GM19452 (cell line): ENCODE results near the gene HSPA6.
"Not testable (repeated sequence)": the region's sequence is repeated elsewhere in the genome, so short reads cannot be mapped to it uniquely, and the experiment has no call there.

Experiments
- ATAC-seq: cut with Tn5 transposase; IDR thresholded peaks from one replicate; pipeline ENCODE4 v1.9.1; 2021; ENCODE audit not compliant: unreplicated experiment

The HSPA6 gene

GRCh38 chr1:161502641-161503393, 21.5 kb upstream of the HSPA6 start:
- no peak for ATAC-seq

- no peak for ATAC-seq
These were observed 21.0 kb upstream of the HSPA6 start for GRCh38 chr1:161503394-161503748.

GRCh38 chr1:161505686-161506085, 18.7 kb upstream of the HSPA6 start:
- ATAC-seq, result no peak

GRCh38 chr1:161506336-161507223, 17.8 kb upstream of the HSPA6 start:
- no peak for ATAC-seq

GRCh38 chr1:161510477-161510876, 13.9 kb upstream of the HSPA6 start:
- ATAC-seq, result no peak

GRCh38 chr1:161511018-161511755, 13.2 kb upstream of the HSPA6 start:
- no peak for ATAC-seq

- ATAC-seq, result no peak
These were observed 12.6 kb upstream of the HSPA6 start for GRCh38 chr1:161511756-161512060.

GRCh38 chr1:161512636-161513447, 11.5 kb upstream of the HSPA6 start:
- ATAC-seq, result not testable (repeated sequence)

GRCh38 chr1:161513448-161513780, 10.9 kb upstream of the HSPA6 start:
- ATAC-seq, result not testable (repeated sequence)

GRCh38 chr1:161513953-161514352, 10.4 kb upstream of the HSPA6 start:
- ATAC-seq, result not testable (repeated sequence)

- peak; percentile 4 for ATAC-seq
These were observed 1.1 kb upstream of the HSPA6 start for GRCh38 chr1:161523041-161523816.

- peak; percentile 6 for ATAC-seq
These were observed 477 bp downstream of the HSPA6 start for GRCh38 chr1:161524742-161525291.

GRCh38 chr1:161525321-161525720, 981 bp downstream of the HSPA6 start:
- not testable (repeated sequence) for ATAC-seq

GRCh38 chr1:161525918-161526317, 1.6 kb downstream of the HSPA6 start:
- not testable (repeated sequence) for ATAC-seq

- ATAC-seq, result not testable (repeated sequence)
These were observed 4.2 kb downstream of the HSPA6 start for GRCh38 chr1:161528550-161528949.

GRCh38 chr1:161529463-161530104, 5.2 kb downstream of the HSPA6 start:
- ATAC-seq, result not testable (repeated sequence)

GRCh38 chr1:161530158-161530557, 5.8 kb downstream of the HSPA6 start:
- ATAC-seq, result peak; percentile 33

GRCh38 chr1:161530671-161531641, 6.6 kb downstream of the HSPA6 start:
- peak; percentile 73 for ATAC-seq
